Testis (tissue), 2 donors: ENCODE measurements around the gene STXBP2.

Experiments used
- POLR2A ChIP-seq: fragments of 450-650 bp; IDR thresholded peaks from one replicate; pipeline ENCODE4 v1.6.1; 2017; ENCODE audit warnings: antibody characterized with exemption, mild to moderate bottlenecking, moderate library complexity
- TF ChIP-seq, protein P1 (sequence below), 3 experiments: fragments of 450-650 bp in 2 of 3; fragments of 200-600 bp in 1 of 3; sonication (generic) in 1 of 3; IDR thresholded peaks; one replicate each; pipeline ENCODE4 v1.5.1; 2016 to 2019; ENCODE audit warnings: antibody characterized with exemption in 3 of 3, mild to moderate bottlenecking in 2 of 3, moderate library complexity in 1 of 3

DNA sequence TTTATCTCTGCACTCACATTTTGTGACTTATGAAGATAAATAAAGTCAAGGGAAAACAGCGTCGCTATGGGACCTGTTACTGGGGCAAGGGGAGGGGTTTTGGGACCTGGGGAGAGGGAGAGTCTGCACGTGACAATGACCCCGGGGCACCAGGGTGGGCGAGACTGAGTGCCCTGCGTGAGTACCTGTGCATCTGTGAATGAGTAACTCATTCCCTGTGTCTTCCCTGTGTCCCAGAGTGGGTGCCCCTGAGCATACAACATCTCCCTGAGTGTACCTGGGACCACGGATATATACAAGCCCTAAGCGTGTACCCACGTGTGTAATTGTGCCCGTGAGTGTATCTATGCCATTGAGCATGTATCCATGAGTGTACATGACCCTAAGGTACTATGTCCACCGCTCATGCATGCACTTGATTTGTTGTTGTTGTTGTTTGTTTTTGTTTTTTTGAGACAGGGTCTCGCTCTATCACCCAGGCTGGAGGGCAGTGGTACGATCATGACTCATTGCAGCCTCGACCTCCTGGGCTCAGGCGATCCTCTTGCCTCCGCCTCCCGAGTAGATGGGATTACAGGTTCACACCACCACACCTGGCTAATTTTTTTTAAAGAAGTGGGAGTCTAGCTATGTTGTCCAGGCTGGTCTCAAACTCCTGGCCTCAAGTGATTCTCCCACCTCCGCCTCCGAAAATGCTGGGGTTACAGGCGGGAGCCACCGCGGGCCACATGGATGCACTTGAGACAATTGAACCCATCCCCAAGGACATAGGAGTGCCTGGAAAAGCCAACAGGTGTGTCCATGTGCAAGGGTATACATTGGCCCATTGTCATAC is 43.1 kb downstream of the STXBP2 start:
- TF ChIP-seq, protein P1, sequence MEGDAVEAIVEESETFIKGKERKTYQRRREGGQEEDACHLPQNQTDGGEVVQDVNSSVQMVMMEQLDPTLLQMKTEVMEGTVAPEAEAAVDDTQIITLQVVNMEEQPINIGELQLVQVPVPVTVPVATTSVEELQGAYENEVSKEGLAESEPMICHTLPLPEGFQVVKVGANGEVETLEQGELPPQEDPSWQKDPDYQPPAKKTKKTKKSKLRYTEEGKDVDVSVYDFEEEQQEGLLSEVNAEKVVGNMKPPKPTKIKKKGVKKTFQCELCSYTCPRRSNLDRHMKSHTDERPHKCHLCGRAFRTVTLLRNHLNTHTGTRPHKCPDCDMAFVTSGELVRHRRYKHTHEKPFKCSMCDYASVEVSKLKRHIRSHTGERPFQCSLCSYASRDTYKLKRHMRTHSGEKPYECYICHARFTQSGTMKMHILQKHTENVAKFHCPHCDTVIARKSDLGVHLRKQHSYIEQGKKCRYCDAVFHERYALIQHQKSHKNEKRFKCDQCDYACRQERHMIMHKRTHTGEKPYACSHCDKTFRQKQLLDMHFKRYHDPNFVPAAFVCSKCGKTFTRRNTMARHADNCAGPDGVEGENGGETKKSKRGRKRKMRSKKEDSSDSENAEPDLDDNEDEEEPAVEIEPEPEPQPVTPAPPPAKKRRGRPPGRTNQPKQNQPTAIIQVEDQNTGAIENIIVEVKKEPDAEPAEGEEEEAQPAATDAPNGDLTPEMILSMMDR (IDR thresholded peaks at IDR 0.05): no peak
- TF ChIP-seq POLR2A: no peak
